A673 (cell line): ENCODE measurements around the gene KIAA0232.

Experiments used
- CTCF ChIP-seq: fragments of 300-800, 200-600 bp; sonication (generic); conservative IDR thresholded peaks from 2 replicates; pipeline ENCODE4 v1.5.1; 2017; ENCODE audit warnings: low read depth, mild to moderate bottlenecking, antibody characterized with exemption, low read length, moderate library complexity, mixed read lengths
- EZH2 ChIP-seq: fragments of 200-600 bp; sonication (generic); IDR thresholded peaks from 2 replicates; pipeline ENCODE4 v1.6.1; 2017; ENCODE audit warnings: borderline replicate concordance, low read depth, mild to moderate bottlenecking, mixed read lengths, antibody characterized with exemption, low read length; ENCODE audit not compliant: poor library complexity, severe bottlenecking

GRCh38 chr4:6873792-6874461 is 91.4 kb downstream of the KIAA0232 start:
- TF ChIP-seq CTCF (peak; percentile 84), EZH2 (no peak)
